SKM-1 (cell line): Measurements from ENCODE around the gene HOXC11.

ENCODE experiments used
- DNase-seq: peaks from one replicate; lab custom pipeline; 2025; ENCODE audit not compliant: unreplicated experiment; lab: John Stamatoyannopoulos, UW

The HOXC11 gene

GRCh38 chr12:54019924-54020590, 47.1 kb downstream of the HOXC11 start:
- DNase-seq: no peak

GRCh38 chr12:54020591-54021405, 47.9 kb downstream of the HOXC11 start:
- DNase-seq: no peak

GRCh38 chr12:54021432-54022013, 48.6 kb downstream of the HOXC11 start:
- DNase-seq: no peak

- no peak for DNase-seq
Observed at GRCh38 chr12:54022960-54023884, 50.3 kb downstream of the HOXC11 start.

- no peak for DNase-seq
Observed at GRCh38 chr12:54024127-54024526, 51.2 kb downstream of the HOXC11 start.

GRCh38 chr12:54024581-54025305, 51.8 kb downstream of the HOXC11 start:
- DNase-seq: no peak

DNA sequence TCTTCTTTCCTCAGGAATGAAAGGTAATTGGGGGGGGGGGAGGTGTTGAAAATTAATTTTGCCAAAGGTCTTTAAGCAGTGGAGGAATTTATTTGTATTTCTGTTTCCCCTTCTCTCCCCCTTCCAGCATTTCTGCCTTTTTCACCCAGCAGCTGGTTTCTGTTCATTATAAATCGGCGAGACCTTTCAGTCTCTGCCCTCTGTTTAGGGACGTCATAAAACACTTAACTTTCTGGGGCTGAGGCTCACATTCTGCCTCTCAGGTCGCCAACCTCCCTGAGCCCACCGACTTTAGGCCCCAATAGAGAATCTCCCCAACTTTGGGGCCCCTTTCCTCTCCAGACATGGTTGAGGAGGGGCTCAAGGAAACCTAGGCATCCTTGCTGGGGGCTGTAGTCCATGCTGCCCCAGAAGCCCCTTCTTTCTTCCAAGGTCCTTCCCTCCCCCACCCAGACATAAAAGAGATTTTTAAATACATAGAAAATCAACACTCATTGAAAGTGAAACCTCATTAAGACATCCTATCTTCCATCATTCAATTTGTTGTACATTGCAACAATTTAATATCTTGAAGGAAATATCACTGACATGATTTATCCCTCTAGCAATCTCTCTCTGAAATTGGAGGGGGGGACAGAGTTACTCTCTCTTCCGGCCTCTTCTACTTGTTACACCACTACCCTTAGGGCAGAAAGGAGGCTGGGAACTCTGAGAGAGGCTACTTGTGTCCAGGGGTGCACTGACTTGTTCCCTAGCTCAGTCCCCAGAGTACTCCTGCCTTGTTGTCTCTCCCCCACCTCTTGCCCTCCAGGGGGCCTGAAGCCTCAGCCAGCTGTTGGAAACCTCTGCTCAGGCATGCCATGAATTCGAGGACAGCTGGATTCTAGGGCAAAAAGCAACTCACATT, 52.8 kb downstream of the HOXC11 start:
- no peak for DNase-seq

GRCh38 chr12:54026640-54027441, 53.9 kb downstream of the HOXC11 start:
- DNase-seq: no peak
